Measurements from ENCODE around the gene TBC1D14. TPM values are rescaled to one million over a fixed set of nuclear protein-coding genes. Genes with fewer than 3 reads are reported as not detected.

TBC1D14 gene
- total RNA-seq, 1 experiment from 2014 or later: 50.2 TPM

GRCh38 chr4:7042503-7043283, 133.1 kb downstream of the TBC1D14 start:
- Histone ChIP-seq H3K79me1 (ENCODE audit: insufficient read depth, low read depth, low read length, poor library complexity, severe bottlenecking) (peaks cover 4% of the 10 kb centered on the region), H2BK12ac (ENCODE audit: insufficient read length, low read depth, low read length) (no peak overlapping the region), H4K91ac (ENCODE audit: insufficient read length, low read depth, low read length) (no peak overlapping the region), H3K18ac (ENCODE audit: insufficient read length, low read depth, low read length) (no peak overlapping the region), H2BK15ac (ENCODE audit: low read depth, low read length) (no peak overlapping the region), H3K23me2 (ENCODE audit: insufficient read length, low read depth, low read length, poor library complexity, severe bottlenecking) (peaks cover 19% of the 10 kb centered on the region), H4K20me1 (ENCODE audit: control insufficient read depth, insufficient read depth, insufficient read length) (no peaks in the 10 kb centered on the region), H3K27ac (ENCODE audit: insufficient read length, low read depth, low read length) (no peak overlapping the region), H3K4ac (ENCODE audit: low read depth, low read length) (no peak overlapping the region), H3K9ac (ENCODE audit: extremely low read depth, insufficient read length, low read length) (no peak overlapping the region), H3K27me3 (ENCODE audit: insufficient read depth, low read length) (peaks cover 12% of the 10 kb centered on the region; the same call in 1 of the 2 replicates), H3T11ph (ENCODE audit: low read length) (no peak overlapping the region), H3K14ac (ENCODE audit: insufficient read depth, low read length) (no peak overlapping the region), H2AK5ac (ENCODE audit: insufficient read length, low read length) (no peak overlapping the region), H3K9me3 (ENCODE audit: control insufficient read depth, low read depth, low read length) (no peaks in the 10 kb centered on the region), H3K4me2 (ENCODE audit: insufficient read depth, insufficient read length, low read length) (peak overlapping the region; percentile 86), H2BK20ac (ENCODE audit: low read depth, low read length, poor library complexity, severe bottlenecking) (no peak overlapping the region), H2BK5ac (ENCODE audit: insufficient read length, low read length) (no peak overlapping the region), H3K23ac (ENCODE audit: insufficient read length, low read depth, low read length) (no peak overlapping the region), H3K4me1 (ENCODE audit: insufficient read depth, low read length) (peaks cover 3% of the 10 kb centered on the region; the same call in 1 of the 2 replicates), H3K56ac (ENCODE audit: insufficient read length, low read depth, low read length) (no peak overlapping the region), H4K5ac (ENCODE audit: insufficient read length, low read depth, low read length) (no peak overlapping the region), H4K8ac (replicated peaks; ENCODE audit: insufficient read length, low read depth, low read length) (no peak overlapping the region), H3K79me2 (ENCODE audit: insufficient read depth, low read length) (peaks cover 9% of the 10 kb centered on the region), H2BK120ac (ENCODE audit: low read depth, low read length, poor library complexity, severe bottlenecking) (no peak overlapping the region), H2AFZ (ENCODE audit: low read length) (no peak overlapping the region)
- H3K36me3 Mint-ChIP-seq (ENCODE audit: insufficient read depth in 1 of 3, low read depth in 3 of 3): no peaks in the 10 kb centered on the region; a peak in 1 of 7 replicates
- no CpG with 5 or more reads among the region's 90 CpGs for WGBS (ENCODE audit: extremely low coverage, insufficient read length, low lambda C conversion rate)
- TF ChIP-seq CTCF (conservative IDR thresholded peaks at IDR 0.05): 0 out of 3 replicates have a peak, but pooled peaks have one; percentile 34
- H3K27me3 Mint-ChIP-seq (ENCODE audit: low read depth): peaks cover 33% of the 10 kb centered on the region
- DNase-seq: peak; percentile 98
- peak overlapping the region; percentile 75 to 90 for H3K4me3 Mint-ChIP-seq
- H3K4me1 Mint-ChIP-seq: peaks cover 28 to 36% of the 10 kb centered on the region in 2 experiments
- H3K9me3 Mint-ChIP-seq: no peaks in the 10 kb centered on the region
- H3K27ac Mint-ChIP-seq: no peak overlapping the region; a peak in 2 of 7 replicates
